C4-2B (cell line): Measurements from ENCODE around the gene KLHL22.

ENCODE experiments used
- H3K27ac ChIP-seq: fragments of 450-650 bp; 2 replicates; pipeline ENCODE4 v1.5.1; 2017
- CTCF ChIP-seq: fragments of 450-650 bp; conservative IDR thresholded peaks from 2 replicates; pipeline ENCODE4 v1.5.1; 2017; ENCODE audit warnings: mild to moderate bottlenecking
- ZFX ChIP-seq: fragments of 450-650 bp; IDR thresholded peaks from 2 replicates; pipeline ENCODE4 v1.6.1; 2017

Gene KLHL22

GRCh38 chr22:20446383-20446970 is 49.1 kb downstream of the KLHL22 start:
- no peak overlapping the region for H3K27ac ChIP-seq
- TF ChIP-seq CTCF (no peak), ZFX (no peak)

GRCh38 chr22:20444325-20444724 is 51.3 kb downstream of the KLHL22 start:
- TF ChIP-seq CTCF = no peak
- H3K27ac ChIP-seq = no peak overlapping the region

- TF ChIP-seq ZFX = no peak
- TF ChIP-seq CTCF = no peak
- H3K27ac ChIP-seq = no peak overlapping the region
Measured at GRCh38 chr22:20442485-20443284, 52.9 kb downstream of the KLHL22 start.

GRCh38 chr22:20441631-20442484 is 53.7 kb downstream of the KLHL22 start:
- TF ChIP-seq CTCF = no peak
- TF ChIP-seq ZFX = no peak
- no peak overlapping the region for H3K27ac ChIP-seq

- TF ChIP-seq CTCF (no peak), ZFX (no peak)
Measured at GRCh38 chr22:20440637-20441591, 54.7 kb downstream of the KLHL22 start.

GRCh38 chr22:20439928-20440575 is 55.5 kb downstream of the KLHL22 start:
- TF ChIP-seq CTCF (no peak), ZFX (no peak)
- no peak overlapping the region for H3K27ac ChIP-seq

More at GRCh38 chr22:20440637-20441591, 54.7 kb downstream of the KLHL22 start:
- H3K27ac ChIP-seq = no peak overlapping the region
